Kidney epithelial cell (primary cell): ENCODE measurements around the gene ADAD2. TPM values are rescaled to one million over a fixed set of nuclear protein-coding genes. Genes with fewer than 3 reads are reported as not detected.
A peak's percentile ranks its signal among the peaks of the same experiment; 100 is the strongest.
"Not testable (repeated sequence)": the region's sequence is repeated elsewhere in the genome, so short reads cannot be mapped to it uniquely, and the experiment has no call there.

Source experiments
- DNase-seq: peaks from one replicate; pipeline ENCODE4 v3.0.0-alpha.2; 2010; ENCODE audit warnings: low read depth
- H3K27me3 ChIP-seq: 2 replicates; pipeline ENCODE4 v1.6.0; 2011; ENCODE audit warnings: low read length; ENCODE audit not compliant: control insufficient read depth, insufficient read depth
- H3K36me3 ChIP-seq: 2 replicates; pipeline ENCODE4 v1.5.1; 2011; ENCODE audit warnings: low read length; ENCODE audit not compliant: control insufficient read depth, insufficient read depth
- H3K4me3 ChIP-seq: 2 replicates; pipeline ENCODE4 v1.5.1; 2011; ENCODE audit warnings: low read depth, mild to moderate bottlenecking, control low read depth, low read length
- CTCF ChIP-seq: IDR thresholded peaks from 2 replicates; pipeline ENCODE4 v1.5.1; 2011; ENCODE audit warnings: mild to moderate bottlenecking, moderate library complexity, low read length, control low read depth, inconsistent platforms; ENCODE audit not compliant: insufficient read depth, poor library complexity, severe bottlenecking
- total RNA-seq: library from RNA; depleted of rRNA; stranded (reverse); fragments of >200 nt; gene quantifications from 2 replicates; pipeline ENCODE4 v1.2.3, GENCODE V29; 2015

Gene ADAD2
- total RNA-seq, 1 donor from 2014 or later = not detected

- Histone ChIP-seq H3K36me3 (no peaks in the 10 kb centered on the region), H3K27me3 (peaks cover 2% of the 10 kb centered on the region), H3K4me3 (no peak overlapping the region)
- no peak for DNase-seq
- TF ChIP-seq CTCF = peak; percentile 4
Measured at GRCh38 chr16:84209989-84210388, 19.0 kb downstream of the ADAD2 start.

GRCh38 chr16:84212154-84212553 is 21.2 kb downstream of the ADAD2 start:
- no peaks in the 10 kb centered on the region for H3K36me3 ChIP-seq
- no peak overlapping the region for H3K4me3 ChIP-seq
- TF ChIP-seq CTCF = no peak
- no peak for DNase-seq
- peaks cover 2% of the 10 kb centered on the region for H3K27me3 ChIP-seq

- Histone ChIP-seq H3K4me3 (no peak overlapping the region), H3K36me3 (no peaks in the 10 kb centered on the region), H3K27me3 (peaks cover 2% of the 10 kb centered on the region)
- no peak for DNase-seq
- no peak for TF ChIP-seq CTCF
Measured at GRCh38 chr16:84212631-84213030, 21.7 kb downstream of the ADAD2 start.

- H3K27me3 ChIP-seq = peaks cover 2% of the 10 kb centered on the region
- no peaks in the 10 kb centered on the region for H3K36me3 ChIP-seq
- no peak for DNase-seq
- TF ChIP-seq CTCF = no peak
- no peak overlapping the region for H3K4me3 ChIP-seq
Measured at GRCh38 chr16:84214451-84215066, 23.6 kb downstream of the ADAD2 start.

GRCh38 chr16:84215531-84215930 is 24.6 kb downstream of the ADAD2 start:
- TF ChIP-seq CTCF = no peak
- Histone ChIP-seq H3K36me3 (no peaks in the 10 kb centered on the region), H3K4me3 (no peak overlapping the region), H3K27me3 (peaks cover 2% of the 10 kb centered on the region)
- no peak for DNase-seq

GRCh38 chr16:84216144-84216543 is 25.2 kb downstream of the ADAD2 start:
- not testable (repeated sequence) for DNase-seq, H3K36me3 ChIP-seq, H3K4me3 ChIP-seq, H3K27me3 ChIP-seq
